HG03159 (cell line): ENCODE measurements around the gene ATP13A5.

Source experiments
- ATAC-seq: cut with Tn5 transposase; IDR thresholded peaks from one replicate; pipeline ENCODE4 v1.9.1; 2021; ENCODE audit warnings: mild to moderate bottlenecking, moderate library complexity; ENCODE audit not compliant: unreplicated experiment

ATP13A5 gene

DNA sequence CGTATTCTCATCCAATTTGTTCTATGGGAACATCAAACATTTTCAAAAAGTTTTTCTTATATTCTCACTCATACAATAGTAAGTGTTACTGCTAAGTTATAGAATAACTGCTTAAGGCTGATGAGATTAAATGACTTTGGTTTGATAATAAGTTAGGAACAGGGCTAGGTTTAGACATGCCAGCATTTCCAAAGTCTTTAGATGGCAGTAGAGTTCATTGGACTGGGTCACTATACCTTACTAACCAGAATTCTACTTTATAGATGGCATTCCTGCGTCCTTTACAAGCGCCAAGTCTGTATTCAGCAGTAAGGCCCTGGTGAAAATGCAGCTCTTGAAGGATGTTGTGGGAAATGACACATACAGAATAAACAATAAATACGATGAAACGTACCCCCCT, 115.8 kb downstream of the ATP13A5 start:
- ATAC-seq = no peak

DNA sequence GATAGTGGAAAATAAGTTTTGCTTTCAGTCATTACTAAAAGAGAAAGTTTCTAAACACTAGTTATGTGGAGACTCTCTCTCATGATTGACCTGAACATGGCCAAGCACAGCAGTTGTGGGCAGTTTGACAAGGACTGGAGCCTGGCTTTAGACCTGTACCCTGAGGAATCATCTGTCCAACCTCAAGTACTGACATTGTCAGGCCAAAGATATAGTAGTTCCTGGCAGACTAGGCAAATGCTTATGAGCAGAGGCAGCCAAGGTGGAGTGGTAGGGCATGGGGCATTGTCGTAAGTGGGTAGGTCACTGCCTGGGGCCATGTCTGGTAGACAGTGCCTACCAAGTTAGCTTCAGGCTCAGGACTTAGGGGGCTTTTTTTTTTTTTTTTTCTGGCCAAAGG, 116.6 kb downstream of the ATP13A5 start:
- ATAC-seq = no peak

DNA sequence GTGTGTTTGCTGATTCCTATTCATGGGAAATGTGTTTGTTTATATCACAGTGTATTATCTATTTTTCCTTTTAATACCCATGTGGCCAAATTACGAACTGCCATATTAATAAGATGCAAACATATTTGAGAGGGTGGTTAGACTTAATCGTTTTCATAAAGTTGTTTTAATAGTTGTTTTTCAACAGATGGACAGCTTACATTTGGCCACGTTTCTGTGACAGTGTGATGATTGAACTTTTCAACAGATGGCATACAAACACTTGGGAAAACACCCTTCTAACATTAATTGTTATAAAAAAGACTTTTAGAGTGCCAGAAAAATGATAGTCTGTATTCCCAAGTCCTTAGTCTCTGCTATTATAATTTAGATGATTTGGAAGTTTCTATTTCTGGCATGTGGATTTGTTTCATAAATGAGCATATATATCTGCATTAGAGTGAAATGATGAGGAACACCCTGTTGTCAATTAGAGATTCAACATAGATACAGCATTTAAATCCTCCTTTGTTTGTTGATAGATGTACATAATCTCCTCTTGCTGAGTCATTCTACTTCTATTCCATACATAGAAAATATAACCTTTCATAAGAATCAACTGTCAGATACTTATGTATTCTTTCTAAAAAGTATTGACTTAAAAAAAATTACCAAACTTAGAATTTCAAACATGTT, 124.4 kb downstream of the ATP13A5 start:
- ATAC-seq = no peak

DNA sequence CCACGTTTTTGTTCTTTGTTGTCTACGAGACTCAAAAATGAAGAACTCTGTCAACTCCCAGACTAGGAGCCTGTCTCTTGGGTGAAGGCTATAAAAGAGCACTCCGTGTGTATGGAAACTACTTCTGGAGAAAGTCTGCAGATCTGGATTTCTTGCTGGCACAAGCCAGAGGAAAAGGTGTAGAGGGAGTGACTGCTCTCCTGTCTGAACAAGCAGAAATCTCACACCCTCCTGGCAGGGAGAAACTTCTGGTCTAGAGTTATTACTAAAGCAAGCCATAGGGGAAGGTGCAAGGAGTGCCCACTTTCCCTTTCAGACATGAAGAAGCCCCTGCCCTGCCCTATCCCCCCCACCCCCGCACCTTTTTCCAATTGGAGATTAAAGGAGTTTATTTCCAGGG, 128.1 kb downstream of the ATP13A5 start:
- no peak for ATAC-seq

DNA sequence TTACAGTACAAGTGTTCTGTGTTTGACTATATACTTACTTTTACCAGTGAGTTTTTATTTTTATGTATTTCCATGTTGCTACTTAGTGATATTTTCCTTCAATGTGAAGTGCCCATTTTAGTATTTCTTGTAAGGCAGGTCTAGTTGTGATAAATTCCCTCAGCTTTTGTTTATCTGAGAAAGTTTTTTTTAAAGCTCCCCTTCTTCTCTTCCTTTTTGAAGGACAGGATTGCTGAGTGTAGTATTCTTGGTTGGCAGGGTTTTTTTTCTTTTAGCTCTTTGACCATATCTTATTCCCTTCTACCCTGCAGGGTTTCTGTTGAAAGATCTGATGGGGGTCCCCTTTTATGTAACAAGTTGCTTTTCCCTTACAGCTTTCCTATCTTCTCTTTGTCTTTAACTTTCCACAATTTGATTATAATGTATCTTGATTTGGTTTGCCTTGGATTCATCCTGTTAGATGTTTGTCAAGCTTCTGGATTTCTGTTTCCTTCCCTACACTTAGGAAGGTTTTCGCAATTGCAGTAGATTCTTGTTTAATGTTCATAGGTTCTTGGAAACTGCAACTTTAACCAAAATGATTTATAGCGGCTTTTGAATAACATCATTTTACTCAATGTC, 129.6 kb downstream of the ATP13A5 start:
- ATAC-seq = no peak

DNA sequence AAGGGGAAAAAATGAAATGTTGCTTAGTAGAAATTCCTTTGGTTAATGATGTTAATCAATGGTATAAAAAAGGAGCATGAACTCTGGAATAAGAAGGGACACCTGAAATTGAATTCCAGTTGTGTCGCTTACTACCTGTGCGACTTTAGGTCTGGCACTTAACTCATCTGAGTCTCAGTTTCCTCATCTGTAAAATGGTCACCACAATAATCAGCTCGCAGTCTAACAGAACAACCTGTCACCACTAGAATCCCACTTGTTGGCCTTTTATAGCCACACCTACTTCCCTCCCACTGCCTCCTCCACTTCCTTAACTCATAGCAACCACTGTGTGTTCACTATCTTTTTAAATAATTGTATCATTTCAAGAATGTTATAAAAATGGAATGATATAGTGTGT, 135.0 kb downstream of the ATP13A5 start:
- no peak for ATAC-seq

DNA sequence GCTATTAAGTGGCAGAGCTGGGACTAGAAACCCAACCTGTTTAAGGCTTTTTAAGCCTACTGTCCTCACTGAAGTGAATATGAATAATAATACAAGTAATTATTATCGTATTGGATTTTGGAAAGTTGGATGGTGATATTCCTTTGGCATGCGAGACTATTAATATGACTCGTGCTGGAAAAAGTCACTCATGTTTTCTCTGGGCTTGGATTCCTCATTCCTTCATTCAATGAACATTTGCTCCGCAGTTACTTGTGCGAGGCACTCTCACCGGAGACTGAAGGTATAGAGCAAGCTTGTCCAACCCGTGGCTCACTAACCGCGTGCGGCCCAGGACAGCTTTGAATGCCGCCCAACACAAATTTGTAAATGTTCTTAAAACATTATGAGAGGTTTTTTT, 136.8 kb downstream of the ATP13A5 start:
- no peak for ATAC-seq

DNA sequence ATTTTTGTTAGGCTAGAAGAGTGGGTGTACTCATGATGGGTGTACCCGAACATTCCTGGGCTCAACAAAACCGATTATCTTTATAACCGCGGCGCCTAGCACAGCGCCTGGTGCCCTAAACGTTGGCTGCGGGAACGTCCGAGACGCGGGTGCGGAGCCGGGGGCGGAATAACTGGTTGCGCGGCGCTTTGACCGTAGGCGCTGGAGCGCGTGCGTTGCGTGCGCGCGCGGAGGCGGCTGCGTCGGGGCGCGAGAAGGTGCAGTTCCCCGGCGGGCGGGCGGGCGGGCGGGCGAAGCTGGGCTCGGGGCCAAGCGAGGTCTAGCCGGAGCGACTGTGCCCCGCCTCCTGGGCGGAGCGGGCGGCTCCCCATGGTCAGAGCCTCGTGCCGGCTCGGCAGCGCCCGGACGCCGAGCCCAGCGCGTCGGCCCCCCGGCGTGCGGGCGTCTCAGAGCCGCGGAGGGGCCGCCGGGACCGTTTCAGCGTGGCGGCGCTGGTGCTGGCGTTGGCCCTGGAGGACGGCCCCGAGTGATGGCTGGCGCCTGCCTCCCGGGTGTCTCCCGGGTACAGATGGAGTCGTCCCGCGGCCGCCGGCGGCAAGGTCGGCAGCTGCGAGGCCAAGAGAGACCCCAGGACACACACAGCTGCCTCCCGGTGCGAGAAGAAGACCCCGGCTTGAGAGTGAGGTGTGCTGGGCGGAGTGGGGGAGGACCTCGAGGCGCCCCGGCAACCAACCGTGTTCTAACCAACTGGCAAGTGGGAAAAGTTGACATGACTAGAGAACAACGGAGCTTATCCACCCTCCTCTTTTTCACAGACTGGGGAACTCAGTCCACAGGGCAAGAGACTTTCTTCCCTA, 137.5 kb downstream of the ATP13A5 start, which contains the start of gene PLAAT1:
PLAAT1 (plus strand) TSS at position 373 of the 857 bp plus-strand sequence. CDS start 14,429 bp downstream, outside the sequence.
- peak; percentile 62 for ATAC-seq

DNA sequence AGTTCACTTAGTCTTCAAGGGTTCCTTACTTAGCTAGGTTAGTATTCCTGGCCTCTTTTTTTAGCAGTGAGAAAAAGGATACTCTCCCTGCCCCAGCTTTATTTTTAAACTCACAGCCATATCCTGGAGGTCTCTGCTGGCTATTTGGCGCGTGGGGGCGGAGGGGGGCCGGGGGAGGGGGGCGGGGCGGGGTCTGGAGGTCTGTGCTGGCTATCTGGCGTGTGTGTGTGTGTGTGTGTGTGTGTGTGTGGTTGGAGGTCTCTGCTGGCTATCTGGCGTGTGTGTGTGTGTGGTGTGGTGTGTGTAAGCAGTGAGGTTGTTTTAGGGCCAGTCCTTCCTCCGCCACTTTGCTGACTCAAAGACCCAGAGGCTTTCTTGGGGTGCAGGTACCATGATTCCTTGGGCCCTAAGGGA, 138.1 kb downstream of the ATP13A5 start:
- peak; percentile 6 for ATAC-seq

DNA sequence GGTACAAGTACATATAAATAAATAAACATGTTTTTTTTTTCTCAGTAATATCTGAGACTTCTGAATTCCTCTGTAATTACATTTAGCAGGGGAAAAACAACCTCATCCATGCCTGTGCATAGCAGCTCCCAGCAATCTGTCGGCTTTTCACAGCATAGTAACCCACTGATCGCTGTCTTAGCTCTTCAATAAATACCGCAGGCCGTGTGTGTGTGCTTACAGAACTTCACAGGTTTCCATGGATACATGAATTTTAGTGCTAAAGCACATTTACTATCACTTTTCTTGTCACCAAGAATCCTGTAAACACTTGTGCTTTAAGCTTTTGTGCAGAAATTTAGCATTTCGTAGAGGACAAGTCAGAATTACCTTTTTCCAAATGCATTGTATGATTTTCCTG, 141.5 kb downstream of the ATP13A5 start:
- ATAC-seq = no peak

DNA sequence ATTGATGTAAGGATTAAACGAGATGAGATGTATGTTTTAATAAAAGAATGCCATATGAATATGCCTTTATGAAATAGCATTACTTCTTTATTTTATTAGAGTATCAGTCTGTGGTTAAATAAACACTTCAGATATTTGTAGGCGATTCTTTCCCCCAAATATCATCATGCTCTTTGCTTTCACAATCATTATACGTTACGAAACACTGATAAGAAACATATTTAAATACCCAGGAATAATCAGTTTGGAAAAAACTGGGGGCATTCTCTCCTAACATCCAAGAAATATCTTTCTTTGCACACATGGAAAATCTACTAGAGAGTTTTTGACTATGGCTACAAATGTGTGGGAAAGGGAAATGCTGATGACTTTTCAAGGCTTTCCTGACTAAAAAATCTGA, 142.0 kb downstream of the ATP13A5 start:
- no peak for ATAC-seq

DNA sequence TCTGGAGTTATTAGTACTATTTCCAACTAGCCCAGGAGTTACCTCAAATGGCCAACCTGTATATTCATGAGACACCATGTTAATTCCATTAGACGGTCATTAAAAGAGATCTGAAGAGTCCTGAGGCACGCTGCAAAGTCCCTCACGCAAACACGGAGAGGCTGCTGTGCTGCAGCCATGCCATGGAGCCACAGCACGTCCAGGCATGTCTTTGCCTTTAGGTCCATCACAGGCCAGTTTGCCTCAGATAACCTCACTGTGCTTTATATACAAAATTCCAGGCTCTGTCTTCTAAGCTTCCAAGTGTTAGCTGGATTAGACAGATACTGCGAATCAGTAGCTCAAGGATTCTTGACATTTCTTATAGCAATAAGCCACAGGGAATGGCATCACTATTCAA, 147.4 kb downstream of the ATP13A5 start:
- no peak for ATAC-seq

DNA sequence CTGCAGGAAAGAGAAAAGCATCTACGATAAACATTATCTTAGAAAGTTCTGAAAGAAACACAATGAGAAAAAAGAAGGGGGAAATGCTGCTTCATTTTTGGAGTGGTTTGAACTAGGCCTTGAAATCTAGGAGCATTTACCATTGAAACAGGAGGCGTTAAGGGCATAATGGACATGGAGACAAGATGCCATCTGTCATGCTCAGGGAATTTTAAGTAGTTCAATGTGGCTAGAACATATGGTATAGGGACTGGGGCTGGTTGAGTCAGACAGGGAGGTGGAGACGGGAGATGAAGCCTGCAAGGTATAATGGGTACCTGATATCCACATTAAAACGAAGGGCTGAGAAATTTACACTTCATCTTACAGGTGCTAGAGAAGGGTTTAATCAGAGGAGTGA, 147.9 kb downstream of the ATP13A5 start:
- ATAC-seq = no peak

DNA sequence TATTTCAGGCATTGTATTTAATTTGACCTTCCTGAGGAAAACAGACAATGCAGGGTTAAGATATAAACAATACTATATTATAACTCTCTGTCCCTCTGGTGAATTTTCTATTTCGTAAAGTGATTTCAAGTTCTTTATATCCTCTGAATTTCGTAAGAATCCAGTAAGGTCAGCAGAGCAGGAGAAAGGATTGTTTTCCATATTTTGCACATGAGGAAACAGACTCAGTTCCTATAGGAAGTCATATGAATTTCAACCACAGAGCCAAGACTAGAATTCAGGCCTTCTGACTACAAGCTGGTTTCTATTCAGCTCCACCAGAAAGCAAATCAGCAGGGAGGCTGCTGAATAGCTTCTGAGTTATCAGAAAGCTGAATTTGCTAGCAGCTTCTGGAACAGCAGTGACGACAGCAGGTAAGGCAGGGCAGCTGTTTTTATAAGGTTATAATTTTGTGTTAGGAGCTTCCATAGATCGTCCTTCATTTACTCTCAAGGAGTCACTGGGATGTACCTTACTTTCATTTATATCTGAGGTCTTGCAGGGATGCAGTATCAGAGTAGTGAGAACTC, 148.6 kb downstream of the ATP13A5 start:
- no peak for ATAC-seq

DNA sequence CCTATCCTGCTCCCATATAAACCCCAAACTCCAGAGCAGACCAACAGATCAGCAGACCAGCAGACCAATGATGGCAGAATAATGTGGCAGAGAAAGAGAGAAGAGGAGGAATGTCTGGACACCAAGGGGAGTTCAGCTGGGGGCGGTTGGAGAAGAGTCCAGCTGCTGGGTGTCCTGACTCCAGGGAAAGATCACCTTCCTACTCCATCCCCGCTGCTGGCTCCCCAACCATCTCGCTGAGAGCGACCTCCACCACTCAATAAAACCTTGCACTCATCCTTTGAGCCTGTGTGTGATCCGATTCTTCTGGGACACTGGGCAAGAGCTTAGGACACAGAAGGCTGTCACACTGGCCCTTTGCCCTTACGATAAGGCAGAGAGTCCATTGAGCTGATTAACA, 150.3 kb downstream of the ATP13A5 start:
- no peak for ATAC-seq

DNA sequence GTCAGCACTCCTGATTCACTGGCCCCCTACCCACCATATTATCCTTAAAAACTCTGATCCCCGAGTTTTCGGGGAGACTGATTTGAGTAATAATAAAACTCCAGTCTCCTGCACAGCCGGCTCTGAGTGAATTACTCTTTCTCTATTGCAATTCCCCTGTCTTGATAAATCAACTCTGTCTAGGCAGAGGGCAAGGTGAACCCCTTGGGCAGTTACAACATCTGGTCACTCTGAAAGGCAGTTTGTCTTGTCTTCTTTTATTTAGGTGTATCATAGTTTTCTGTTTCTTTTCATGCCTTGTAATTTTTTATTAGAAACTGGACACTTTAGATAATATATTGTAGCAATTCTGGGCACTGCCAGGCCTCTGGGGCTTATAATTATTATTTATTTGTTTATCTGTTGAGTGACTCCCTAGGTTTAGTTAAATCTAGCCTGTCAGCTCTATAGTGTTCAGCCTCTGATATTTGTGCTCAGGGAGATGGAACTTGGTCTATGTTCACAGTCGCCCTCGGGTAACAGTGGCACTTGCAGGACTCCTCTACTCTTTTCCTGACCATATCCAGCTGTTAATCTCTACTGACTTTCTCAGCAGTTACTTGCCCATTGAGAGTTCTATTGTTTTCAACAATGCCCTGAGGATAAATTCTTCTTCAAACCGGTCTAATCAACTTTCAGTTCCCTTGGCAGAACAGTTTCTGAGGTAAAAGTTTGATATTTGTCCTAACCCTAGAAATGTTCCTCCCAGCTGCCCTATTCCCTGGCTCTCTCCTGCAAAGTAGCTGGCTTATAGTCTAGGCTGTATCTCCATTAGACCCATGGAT, 153.0 kb downstream of the ATP13A5 start:
- no peak for ATAC-seq
